Gastroesophageal sphincter (tissue), 3 donors: ENCODE data around the gene SEC22A.

Experiments used
- CTCF ChIP-seq, 4 experiments: fragments of 200-600 bp in 2 of 4; fragments of 450-650 bp in 2 of 4; sonication (generic) in 1 of 4; IDR thresholded peaks; one replicate each; pipeline ENCODE4 v1.5.1; 2017 to 2019; ENCODE audit warnings: antibody characterized with exemption in 4 of 4, mild to moderate bottlenecking in 2 of 4, moderate library complexity in 2 of 4
- POLR2A ChIP-seq, 2 donors: fragments of 450-650 bp; IDR thresholded peaks; one replicate each; pipeline ENCODE4 v1.6.1; 2017; ENCODE audit warnings: antibody characterized with exemption in 2 of 2, mild to moderate bottlenecking in 2 of 2, moderate library complexity in 1 of 2
- POLR2AphosphoS5 ChIP-seq: sonication (generic); formaldehyde crosslinking; IDR thresholded peaks from one replicate; pipeline ENCODE4 v1.6.1; 2017; ENCODE audit warnings: antibody characterized with exemption

GRCh38 chr3:123161167-123161566 is 40.6 kb upstream of the SEC22A start:
- TF ChIP-seq CTCF (IDR thresholded peaks at IDR 0.05) (no peak), POLR2A (IDR thresholded peaks at IDR 0.05) (no peak), POLR2AphosphoS5 (no peak)
